GM13977 (cell line): ENCODE data around the gene SLAMF8.
A peak's percentile ranks its signal among the peaks of the same experiment; 100 is the strongest.

ENCODE experiments used
- DNase-seq: peaks from one replicate; pipeline ENCODE4 v3.0.0; 2012; ENCODE audit warnings: low spot score
- CTCF ChIP-seq: IDR thresholded peaks from 2 replicates; pipeline ENCODE4 v1.5.1; 2012; ENCODE audit warnings: mild to moderate bottlenecking, control low read depth; ENCODE audit not compliant: insufficient read depth; ENCODE audit errors: extremely low read depth, missing control alignments
- in situ Hi-C: fragments of 300-500 bp; cut with MboI; formaldehyde crosslinking; loops from one replicate; pipeline ENCODE4 v1.12.0; 2022; ENCODE audit warnings: low sequenced_read_pairs, low pct_unique_long_range_greater_than_20kb, mixed read lengths, inconsistent platforms; ENCODE audit not compliant: unreplicated experiment

Gene SLAMF8

GRCh38 chr1:159786465-159786864 lies 40.2 kb upstream of the SLAMF8 start:
- in situ Hi-C loops = loop anchor here (25.0 kb wide), 1 partner anchor 226 kb away; no protein-coding TSS in a partner anchor
- DNase-seq = no peak
- no peak for TF ChIP-seq CTCF

GRCh38 chr1:159786966-159787365 lies 39.7 kb upstream of the SLAMF8 start:
- no peak for DNase-seq
- in situ Hi-C loops = loop anchor here (25.0 kb wide), 1 partner anchor 225 kb away; no protein-coding TSS in a partner anchor
- TF ChIP-seq CTCF = no peak

GRCh38 chr1:159790237-159790917 lies 36.3 kb upstream of the SLAMF8 start:
- peak; percentile 42 for DNase-seq
- in situ Hi-C loops = loop anchor here (5.0 to 25.0 kb wide), 2 partner anchors 102 to 222 kb away; no protein-coding TSS in a partner anchor
- TF ChIP-seq CTCF = peak; percentile 52

- in situ Hi-C loops = loop anchor here (5.0 to 25.0 kb wide), 2 partner anchors 101 to 221 kb away; no protein-coding TSS in a partner anchor
- DNase-seq = no peak
- TF ChIP-seq CTCF = no peak
Observed at GRCh38 chr1:159791031-159791430, 35.6 kb upstream of the SLAMF8 start.

- in situ Hi-C loops = loop anchor here (5.0 to 25.0 kb wide), 2 partner anchors 101 to 221 kb away; no protein-coding TSS in a partner anchor
- TF ChIP-seq CTCF = no peak
- no peak for DNase-seq
Observed at GRCh38 chr1:159791461-159791860, 35.2 kb upstream of the SLAMF8 start.

GRCh38 chr1:159795534-159795933 lies 31.1 kb upstream of the SLAMF8 start:
- DNase-seq = no peak
- no peak for TF ChIP-seq CTCF
- in situ Hi-C loops = loop anchor here (25.0 kb wide), 1 partner anchor 217 kb away; no protein-coding TSS in a partner anchor
